GM12878 (cell line): Measurements from ENCODE around the gene LRIG3. TPM values are rescaled to one million over a fixed set of nuclear protein-coding genes. Genes with fewer than 3 reads are reported as not detected.

ENCODE experiments used
- ATAC-seq: fragments of 200-7000 bp; cut with Tn5 transposase; 3 replicates; pipeline ENCODE4 v1.9.1; 2020; ENCODE audit warnings: mild to moderate bottlenecking, moderate library complexity
- BruUV-seq: library from RNA; stranded (reverse); fragments of 400-500 nt; replicated peaks from 2 replicates; lab custom pipeline; 2021; lab: Mats Ljungman, UMichigan
- CTCF ChIA-PET: fragments of 300-600 bp; sonication (Branson Sonifier 250); formaldehyde crosslinking; extraction: SDS; loops from one replicate; lab custom pipeline; 2021; ENCODE audit warnings: inconsistent platforms; lab: Yijun Ruan, JAX
- POLR2A ChIA-PET: fragments of 350-600 bp; formaldehyde crosslinking; extraction: SDS; loops from one replicate; lab custom pipeline; 2021; ENCODE audit warnings: inconsistent platforms; lab: Charles Lee
- RAD21 ChIA-PET: fragments of 300-600 bp; sonication (Branson Sonifier 250); formaldehyde crosslinking; loops from one replicate; lab custom pipeline; 2023; ENCODE audit warnings: antibody characterized with exemption; ENCODE audit not compliant: unreplicated experiment; lab: Charles Lee
- SMC1A ChIA-PET: fragments of 300-600 bp; sonication (Branson Sonifier 250); formaldehyde crosslinking; loops from one replicate; lab custom pipeline; 2023; ENCODE audit not compliant: unreplicated experiment, uncharacterized antibody; lab: Charles Lee
- DNase-seq: peaks from one replicate; pipeline ENCODE4 v3.0.0-alpha.2; 2011; ENCODE audit warnings: low read depth, low spot score
- FAIRE-seq: peaks from 3 replicates; lab custom pipeline; 2011; peaks lifted over from hg19 to GRCh38; lab: Jason Lieb, UNC
- H2AFZ ChIP-seq: 2 replicates; pipeline ENCODE4 v1.6.0; 2011; ENCODE audit warnings: low read depth, low read length, control low read depth; ENCODE audit not compliant: control insufficient read depth
- H3K27ac ChIP-seq: 2 replicates; pipeline ENCODE4 v1.5.1; 2011; ENCODE audit warnings: control low read depth; ENCODE audit not compliant: control insufficient read depth, insufficient read depth
- H3K27me3 ChIP-seq, 2 experiments: replicated peaks in 1 of 2; 2 replicates each; pipeline versions ENCODE4 v1.6.0 to v1.6.1; 2011; ENCODE audit warnings: low read length in 1 of 2; ENCODE audit not compliant: control insufficient read depth in 2 of 2, insufficient read depth in 2 of 2
- H3K36me3 ChIP-seq, 2 experiments: 2 replicates each; pipeline ENCODE4 v1.5.1; 2011; ENCODE audit warnings: low read length in 1 of 2; ENCODE audit not compliant: control insufficient read depth in 2 of 2, insufficient read depth in 2 of 2
- H3K4me1 ChIP-seq: 2 replicates; pipeline ENCODE4 v1.6.1; 2011; ENCODE audit warnings: mild to moderate bottlenecking, low read length, moderate library complexity, mixed read lengths; ENCODE audit not compliant: control insufficient read depth, insufficient read depth
- H3K4me2 ChIP-seq: 2 replicates; pipeline ENCODE4 v1.6.0; 2011; ENCODE audit warnings: control low read depth; ENCODE audit not compliant: control insufficient read depth, insufficient read depth
- H3K4me3 ChIP-seq: fragments of 200-600 bp; sonication (generic); 2 replicates; pipeline ENCODE4 v1.5.1; 2016
- H3K79me2 ChIP-seq: 2 replicates; pipeline ENCODE4 v1.6.0; 2011; ENCODE audit warnings: low read length; ENCODE audit not compliant: control insufficient read depth, insufficient read depth
- H3K9ac ChIP-seq: 2 replicates; pipeline ENCODE4 v1.8.0; 2011; ENCODE audit warnings: low read length, control low read depth, mixed read lengths; ENCODE audit not compliant: control insufficient read depth, insufficient read depth
- H3K9me3 ChIP-seq: replicated peaks from 3 replicates; pipeline ENCODE4 v1.5.1; 2011; ENCODE audit warnings: mild to moderate bottlenecking, low read length; ENCODE audit not compliant: control insufficient read depth, insufficient read depth
- H4K20me1 ChIP-seq: 2 replicates; pipeline ENCODE4 v1.6.0; 2011; ENCODE audit not compliant: control insufficient read depth, insufficient read depth
- CBFB ChIP-seq: IDR thresholded peaks from 2 replicates; pipeline ENCODE4 v1.6.1; 2016; ENCODE audit warnings: antibody characterized with exemption, low read depth
- CBX5 ChIP-seq: sonication (generic); IDR thresholded peaks from 2 replicates; pipeline ENCODE4 v1.6.1; 2016; ENCODE audit warnings: low read depth, moderate library complexity, mild to moderate bottlenecking, inconsistent platforms
- ESRRA ChIP-seq: IDR thresholded peaks from 2 replicates; pipeline ENCODE4 v1.6.1; 2012; ENCODE audit warnings: mild to moderate bottlenecking, low read length, improper control_type of control experiment
- FOS ChIP-seq: IDR thresholded peaks from 3 replicates; pipeline ENCODE4 v1.6.1; 2011; ENCODE audit warnings: borderline replicate concordance; ENCODE audit not compliant: insufficient read length; ENCODE audit errors: extremely low read depth
- FOXM1 ChIP-seq: IDR thresholded peaks from 2 replicates; pipeline ENCODE4 v1.6.1; 2012; ENCODE audit warnings: low read depth, mild to moderate bottlenecking, inconsistent platforms, low read length, moderate library complexity
- HDAC6 ChIP-seq: fragments of 200-600 bp; sonication (generic); IDR thresholded peaks from one replicate; pipeline ENCODE4 v1.8.0; 2017; ENCODE audit warnings: antibody characterized with exemption; ENCODE audit not compliant: unreplicated experiment
- PAX5 ChIP-seq: IDR thresholded peaks from 2 replicates; pipeline ENCODE4 v1.6.1; 2011; ENCODE audit warnings: low read depth, low read length, borderline replicate concordance
- RUNX3 ChIP-seq: IDR thresholded peaks from 2 replicates; pipeline ENCODE4 v1.6.1; 2012; ENCODE audit warnings: low read length, inconsistent platforms
- SUZ12 ChIP-seq: fragments of 200-600 bp; sonication (generic); IDR thresholded peaks from one replicate; pipeline ENCODE4 v1.6.1; 2018; ENCODE audit warnings: antibody characterized with exemption, mild to moderate bottlenecking; ENCODE audit not compliant: unreplicated experiment
- ZNF207 ChIP-seq: fragments of 450-650 bp; IDR thresholded peaks from 2 replicates; pipeline ENCODE4 v1.6.1; 2014; ENCODE audit warnings: antibody characterized with exemption, mild to moderate bottlenecking, borderline replicate concordance
- ZNF622 ChIP-seq: fragments of 450-650 bp; IDR thresholded peaks from 2 replicates; pipeline ENCODE4 v1.6.1; 2017; ENCODE audit warnings: mild to moderate bottlenecking, inconsistent platforms
- WGBS: methylation state at CpG from one replicate; pipeline ENCODE4 v1.1.6; 2016; ENCODE audit warnings: low lambda C conversion rate; ENCODE audit not compliant: insufficient replicate concordance, insufficient coverage; ENCODE audit errors: missing lambda C conversion rate; 5-methylcytosine and 5-hydroxymethylcytosine counted together
- in situ Hi-C: fragments of 300-500 bp; cut with MboI; formaldehyde crosslinking; loops from 9 replicates; pipeline ENCODE4 v1.14.3; 2018; ENCODE audit warnings: mixed read lengths
- intact Hi-C: fragments of 100-400 bp; cut with micrococcal nuclease; formaldehyde crosslinking; loops from one replicate; pipeline ENCODE4 v1.14.2; 2022; ENCODE audit not compliant: unreplicated experiment
- polyA plus RNA-seq, 11 experiments: library from polyadenylated mRNA; depleted of rRNA in 4 of 11; unstranded in 6 of 11; stranded (reverse) in 5 of 11; fragments of >200 nt; fragmentation: Nextera tagmentation in 4 of 11; fragmentation: Illumina TruSeq in 1 of 11; extraction: Ambion mirVana in 4 of 11; extraction: Trizol in 1 of 11; gene quantifications; 1 replicate in 1 of 11; 2 replicates in 10 of 11; pipeline versions ENCODE4 v1.2.1 to v1.2.3, GENCODE V29; 2011 to 2016; ENCODE audit warnings: inconsistent platforms in 2 of 11, missing spikeins in 2 of 11, low read depth in 1 of 11
- total RNA-seq, 4 experiments: library from RNA; depleted of rRNA in 3 of 4; stranded (reverse); fragments of >200 nt in 3 of 4; fragmentation: Illumina TruSeq in 1 of 4; extraction: Trizol in 1 of 4; gene quantifications; 2 replicates each; pipeline versions ENCODE4 v1.2.1 to v1.2.3, GENCODE V29; 2013 to 2021
- TF ChIP-seq, protein P1 (sequence below): fragments of 450-650 bp; IDR thresholded peaks from 2 replicates; pipeline ENCODE4 v1.6.1; 2017; ENCODE audit warnings: antibody characterized with exemption, mild to moderate bottlenecking, moderate library complexity
- TF ChIP-seq, protein P2 (sequence below): fragments of 450-650 bp; formaldehyde crosslinking; IDR thresholded peaks from 2 replicates; pipeline ENCODE4 v1.5.0; 2022; ENCODE audit warnings: mild to moderate bottlenecking, missing genetic modification characterization

The LRIG3 gene
- total and polyA plus RNA-seq, 10 of the 15 experiments (the other 5 are each of a cell fraction or from before 2014, with no cell fraction given): 0.95 to 8.5 (median 5.0) TPM

DNA sequence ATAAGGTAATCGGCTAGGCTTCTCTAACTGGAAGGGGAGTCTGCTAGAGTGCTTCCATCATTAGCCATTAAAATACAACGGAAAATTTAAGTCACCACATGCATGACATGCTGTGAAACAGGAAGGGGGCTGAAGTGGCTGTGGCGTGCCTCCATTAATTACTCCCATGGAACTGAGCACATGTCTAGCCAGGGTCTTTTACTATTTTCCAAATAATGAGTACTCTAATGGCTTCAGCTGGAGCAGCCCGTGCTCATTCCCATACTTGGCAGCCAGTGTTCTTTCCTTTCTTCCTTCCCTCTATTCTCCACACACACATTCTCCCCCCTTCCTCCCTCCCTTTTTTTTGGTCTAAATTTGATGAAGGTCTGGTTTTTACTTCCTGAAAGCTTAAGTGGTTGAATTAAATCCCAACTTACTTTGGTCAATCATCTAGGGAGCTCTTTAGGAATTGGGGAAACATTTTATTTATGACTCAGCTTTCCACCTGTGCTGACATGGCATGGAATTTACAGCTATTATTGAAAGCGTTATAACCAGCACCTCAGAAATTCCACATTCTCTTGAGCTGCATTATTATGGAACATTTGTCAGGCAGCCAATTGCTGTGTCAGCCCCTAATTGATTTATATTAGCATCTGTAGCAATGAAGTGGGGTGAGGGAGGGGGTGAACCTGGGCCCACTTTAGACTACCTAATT lies 72.3 kb downstream of the LRIG3 start (continued):
- TF ChIP-seq FOS: no peak
- no peak for TF ChIP-seq ZNF207
- TF ChIP-seq, protein P1, sequence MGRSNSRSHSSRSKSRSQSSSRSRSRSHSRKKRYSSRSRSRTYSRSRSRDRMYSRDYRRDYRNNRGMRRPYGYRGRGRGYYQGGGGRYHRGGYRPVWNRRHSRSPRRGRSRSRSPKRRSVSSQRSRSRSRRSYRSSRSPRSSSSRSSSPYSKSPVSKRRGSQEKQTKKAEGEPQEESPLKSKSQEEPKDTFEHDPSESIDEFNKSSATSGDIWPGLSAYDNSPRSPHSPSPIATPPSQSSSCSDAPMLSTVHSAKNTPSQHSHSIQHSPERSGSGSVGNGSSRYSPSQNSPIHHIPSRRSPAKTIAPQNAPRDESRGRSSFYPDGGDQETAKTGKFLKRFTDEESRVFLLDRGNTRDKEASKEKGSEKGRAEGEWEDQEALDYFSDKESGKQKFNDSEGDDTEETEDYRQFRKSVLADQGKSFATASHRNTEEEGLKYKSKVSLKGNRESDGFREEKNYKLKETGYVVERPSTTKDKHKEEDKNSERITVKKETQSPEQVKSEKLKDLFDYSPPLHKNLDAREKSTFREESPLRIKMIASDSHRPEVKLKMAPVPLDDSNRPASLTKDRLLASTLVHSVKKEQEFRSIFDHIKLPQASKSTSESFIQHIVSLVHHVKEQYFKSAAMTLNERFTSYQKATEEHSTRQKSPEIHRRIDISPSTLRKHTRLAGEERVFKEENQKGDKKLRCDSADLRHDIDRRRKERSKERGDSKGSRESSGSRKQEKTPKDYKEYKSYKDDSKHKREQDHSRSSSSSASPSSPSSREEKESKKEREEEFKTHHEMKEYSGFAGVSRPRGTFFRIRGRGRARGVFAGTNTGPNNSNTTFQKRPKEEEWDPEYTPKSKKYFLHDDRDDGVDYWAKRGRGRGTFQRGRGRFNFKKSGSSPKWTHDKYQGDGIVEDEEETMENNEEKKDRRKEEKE: no peak
- no peak for TF ChIP-seq ZNF622
- no peak for TF ChIP-seq CBFB
- TF ChIP-seq CBX5: no peak
- no peak for TF ChIP-seq RUNX3

DNA sequence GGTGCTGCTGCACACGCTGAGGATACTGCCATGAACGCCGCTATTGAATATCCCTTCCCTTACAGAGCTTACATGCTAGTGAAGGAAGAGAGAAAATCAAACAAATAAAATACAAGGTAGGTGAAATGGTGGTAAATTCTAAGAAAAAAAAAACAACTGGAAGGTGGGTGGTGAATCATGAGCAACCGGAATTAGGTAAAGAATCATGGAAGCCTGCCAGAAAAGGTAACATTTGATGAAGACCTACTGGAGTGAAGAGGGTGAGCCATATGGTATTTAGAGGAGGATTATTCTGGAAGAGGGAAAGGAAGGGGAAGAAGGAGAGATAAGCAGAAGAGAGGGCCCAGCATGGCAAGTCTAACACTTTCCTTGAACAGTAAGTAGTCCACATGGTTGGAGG lies 76.1 kb downstream of the LRIG3 start:
- H2AFZ ChIP-seq: no peak overlapping the region
- H3K9me3 ChIP-seq: no peaks in the 10 kb centered on the region
- intact Hi-C loops (no loop called here), in situ Hi-C loops (no loop called here)
- no peaks in the 10 kb centered on the region for H4K20me1 ChIP-seq
- no peak for DNase-seq
- H3K9ac ChIP-seq: no peak overlapping the region
- no peak for ATAC-seq
- RAD21 ChIA-PET: no interaction called here
- no peaks in the 10 kb centered on the region for H3K36me3 ChIP-seq
- H3K27ac ChIP-seq: no peak overlapping the region
- H3K4me3 ChIP-seq: no peak overlapping the region
- POLR2A ChIA-PET: no interaction called here
- SMC1A ChIA-PET: no interaction called here
- H3K4me1 ChIP-seq: no peaks in the 10 kb centered on the region
- WGBS: 61% methylated on average over 4 of the region's 4 CpGs
- H3K27me3 ChIP-seq: no peaks in the 10 kb centered on the region
- TF ChIP-seq ESRRA (no peak), HDAC6 (no peak), FOXM1 (no peak), PAX5 (no peak), SUZ12 (no peak)
- TF ChIP-seq, protein P2, sequence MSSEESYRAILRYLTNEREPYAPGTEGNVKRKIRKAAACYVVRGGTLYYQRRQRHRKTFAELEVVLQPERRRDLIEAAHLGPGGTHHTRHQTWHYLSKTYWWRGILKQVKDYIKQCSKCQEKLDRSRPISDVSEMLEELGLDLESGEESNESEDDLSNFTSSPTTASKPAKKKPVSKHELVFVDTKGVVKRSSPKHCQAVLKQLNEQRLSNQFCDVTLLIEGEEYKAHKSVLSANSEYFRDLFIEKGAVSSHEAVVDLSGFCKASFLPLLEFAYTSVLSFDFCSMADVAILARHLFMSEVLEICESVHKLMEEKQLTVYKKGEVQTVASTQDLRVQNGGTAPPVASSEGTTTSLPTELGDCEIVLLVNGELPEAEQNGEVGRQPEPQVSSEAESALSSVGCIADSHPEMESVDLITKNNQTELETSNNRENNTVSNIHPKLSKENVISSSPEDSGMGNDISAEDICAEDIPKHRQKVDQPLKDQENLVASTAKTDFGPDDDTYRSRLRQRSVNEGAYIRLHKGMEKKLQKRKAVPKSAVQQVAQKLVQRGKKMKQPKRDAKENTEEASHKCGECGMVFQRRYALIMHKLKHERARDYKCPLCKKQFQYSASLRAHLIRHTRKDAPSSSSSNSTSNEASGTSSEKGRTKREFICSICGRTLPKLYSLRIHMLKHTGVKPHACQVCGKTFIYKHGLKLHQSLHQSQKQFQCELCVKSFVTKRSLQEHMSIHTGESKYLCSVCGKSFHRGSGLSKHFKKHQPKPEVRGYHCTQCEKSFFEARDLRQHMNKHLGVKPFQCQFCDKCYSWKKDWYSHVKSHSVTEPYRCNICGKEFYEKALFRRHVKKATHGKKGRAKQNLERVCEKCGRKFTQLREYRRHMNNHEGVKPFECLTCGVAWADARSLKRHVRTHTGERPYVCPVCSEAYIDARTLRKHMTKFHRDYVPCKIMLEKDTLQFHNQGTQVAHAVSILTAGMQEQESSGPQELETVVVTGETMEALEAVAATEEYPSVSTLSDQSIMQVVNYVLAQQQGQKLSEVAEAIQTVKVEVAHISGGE: no peak
- H3K79me2 ChIP-seq: no peaks in the 10 kb centered on the region
- H3K4me2 ChIP-seq: no peak overlapping the region
- CTCF ChIA-PET: no interaction called here
- no TSS peak for BruUV-seq
- no peak for FAIRE-seq
